Esophagus squamous epithelium (tissue), 4 donors: Measurements from ENCODE around the gene ZNF860.

Experiments used
- CTCF ChIP-seq, 6 experiments: fragments of 450-650 bp in 4 of 6; fragments of 200-600 bp in 2 of 6; sonication (generic) in 2 of 6; IDR thresholded peaks; one replicate each; pipeline ENCODE4 v1.5.1; 2016 to 2019; ENCODE audit warnings: antibody characterized with exemption in 6 of 6, mild to moderate bottlenecking in 4 of 6, moderate library complexity in 4 of 6
- POLR2A ChIP-seq, 4 donors: fragments of 450-650 bp; IDR thresholded peaks; one replicate each; pipeline ENCODE4 v1.6.1; 2017; ENCODE audit warnings: antibody characterized with exemption in 4 of 4, mild to moderate bottlenecking in 4 of 4, moderate library complexity in 3 of 4

GRCh38 chr3:31979001-31979697, 2.4 kb upstream of the ZNF860 start:
- no peak for TF ChIP-seq CTCF (IDR thresholded peaks at IDR 0.05)
- no peak for TF ChIP-seq POLR2A (IDR thresholded peaks at IDR 0.05)
